GM12892 (cell line): ENCODE measurements around the gene NPIPA7.
"Not testable (repeated sequence)": the region's sequence is repeated elsewhere in the genome, so short reads cannot be mapped to it uniquely, and the experiment has no call there.

Experiments used
- POLR2A ChIP-seq: IDR thresholded peaks from 2 replicates; pipeline ENCODE4 v1.6.1; 2011; ENCODE audit warnings: low read depth, low read length, control low read depth
- POLR2AphosphoS5 ChIP-seq: IDR thresholded peaks from 2 replicates; pipeline ENCODE4 v1.6.1; 2011; ENCODE audit warnings: low read depth, low read length, control low read depth

GRCh38 chr16:16365319-16365718 lies 13.6 kb upstream of the NPIPA7 start:
- TF ChIP-seq POLR2A, POLR2AphosphoS5: not testable (repeated sequence)
